Subcutaneous abdominal adipose tissue (tissue), 5 donors: ENCODE results near the gene CFAP97D2.

Experiments
- H3K27ac ChIP-seq: one replicate; pipeline ENCODE4 v1.7.0; 2013; ENCODE audit warnings: low read depth, mild to moderate bottlenecking, inconsistent platforms, low read length, moderate library complexity
- H3K27me3 ChIP-seq, 5 donors: one replicate each; pipeline ENCODE4 v1.7.0; 2013; ENCODE audit warnings: low read length in 5 of 5, inconsistent platforms in 1 of 5; ENCODE audit not compliant: control insufficient read depth in 5 of 5, insufficient read depth in 4 of 5
- H3K36me3 ChIP-seq, 5 donors: one replicate each; pipeline ENCODE4 v1.7.0; 2013; ENCODE audit warnings: low read length in 5 of 5; ENCODE audit not compliant: control insufficient read depth in 5 of 5, insufficient read depth in 5 of 5
- H3K4me1 ChIP-seq, 5 donors: one replicate each; pipeline ENCODE4 v1.7.0; 2013; ENCODE audit warnings: low read length in 5 of 5, mild to moderate bottlenecking in 3 of 5, moderate library complexity in 1 of 5; ENCODE audit not compliant: control insufficient read depth in 5 of 5, insufficient read depth in 5 of 5
- H3K4me3 ChIP-seq, 5 donors: one replicate each; pipeline ENCODE4 v1.7.0; 2013; ENCODE audit warnings: low read length in 5 of 5, low read depth in 1 of 5
- H3K9ac ChIP-seq, 5 donors: one replicate each; pipeline ENCODE4 v1.7.0; 2013; ENCODE audit warnings: low read length in 5 of 5, mild to moderate bottlenecking in 4 of 5, moderate library complexity in 3 of 5
- H3K9me3 ChIP-seq, 5 donors: one replicate each; pipeline ENCODE4 v1.7.0; 2013; ENCODE audit warnings: low read length in 5 of 5; ENCODE audit not compliant: control insufficient read depth in 5 of 5
- donor health status: healthy.
- donor health status: healthy.
- donor health status: healthy.
- donor health status: healthy.
- donor health status: healthy.

CFAP97D2 gene

GRCh38 chr13:114134111-114134943 lies 44.7 kb upstream of the CFAP97D2 start:
- Histone ChIP-seq H3K4me3 (no peak overlapping the region), H3K27me3 (no peaks in the 10 kb centered on the region), H3K27ac (no peak overlapping the region), H3K9me3 (no peaks in the 10 kb centered on the region), H3K36me3 (no peaks in the 10 kb centered on the region), H3K9ac (no peak overlapping the region), H3K4me1 (peaks cover 8 to 40% (median 26%) of the 10 kb centered on the region in 5 donors)

GRCh38 chr13:114134944-114135610 lies 44.0 kb upstream of the CFAP97D2 start:
- Histone ChIP-seq H3K4me3 (no peak overlapping the region), H3K27ac (peak overlapping the region; percentile 39), H3K36me3 (no peaks in the 10 kb centered on the region), H3K9me3 (no peaks in the 10 kb centered on the region), H3K9ac (no peak overlapping the region), H3K27me3 (no peaks in the 10 kb centered on the region), H3K4me1 (peaks cover 4 to 32% (median 18%) of the 10 kb centered on the region in 5 donors)

GRCh38 chr13:114135731-114136171 lies 43.3 kb upstream of the CFAP97D2 start:
- Histone ChIP-seq H3K9me3 (no peaks in the 10 kb centered on the region), H3K4me3 (no peak overlapping the region), H3K36me3 (no peaks in the 10 kb centered on the region), H3K9ac (no peak overlapping the region), H3K27me3 (no peaks in the 10 kb centered on the region), H3K4me1 (peaks cover 0 to 25% (median 12%) of the 10 kb centered on the region in 5 donors), H3K27ac (peak overlapping the region; percentile 39)

GRCh38 chr13:114136576-114136975 lies 42.5 kb upstream of the CFAP97D2 start:
- Histone ChIP-seq H3K27me3 (no peaks in the 10 kb centered on the region), H3K4me3 (no peak overlapping the region)

GRCh38 chr13:114140131-114140905 lies 38.7 kb upstream of the CFAP97D2 start:
- Histone ChIP-seq H3K9ac (no peak overlapping the region), H3K27ac (no peak overlapping the region), H3K9me3 (no peaks in the 10 kb centered on the region), H3K4me1 (peaks cover 0 to 13% (median 5%) of the 10 kb centered on the region in 5 donors), H3K27me3 (no peaks in the 10 kb centered on the region), H3K4me3 (no peak overlapping the region), H3K36me3 (no peaks in the 10 kb centered on the region)

More at GRCh38 chr13:114136576-114136975, 42.5 kb upstream of the CFAP97D2 start:
- peak overlapping the region; percentile 39 for H3K27ac ChIP-seq
- no peaks in the 10 kb centered on the region for H3K36me3 ChIP-seq
- H3K4me1 ChIP-seq = peaks cover 0 to 17% (median 3%) of the 10 kb centered on the region in 5 donors
- H3K9ac ChIP-seq = no peak overlapping the region
- no peaks in the 10 kb centered on the region for H3K9me3 ChIP-seq

GRCh38 chr13:114140906-114141250 lies 38.2 kb upstream of the CFAP97D2 start:
- H3K9ac ChIP-seq = no peak overlapping the region

GRCh38 chr13:114141261-114141996 lies 37.6 kb upstream of the CFAP97D2 start:
- Histone ChIP-seq H3K9ac (no peak overlapping the region), H3K4me1 (peaks cover 0 to 13% (median 5%) of the 10 kb centered on the region in 5 donors), H3K36me3 (no peaks in the 10 kb centered on the region), H3K27me3 (no peaks in the 10 kb centered on the region), H3K4me3 (no peak overlapping the region), H3K9me3 (no peaks in the 10 kb centered on the region), H3K27ac (no peak overlapping the region)

More at GRCh38 chr13:114140906-114141250, 38.2 kb upstream of the CFAP97D2 start:
- Histone ChIP-seq H3K27ac (no peak overlapping the region), H3K27me3 (no peaks in the 10 kb centered on the region), H3K36me3 (no peaks in the 10 kb centered on the region), H3K4me3 (no peak overlapping the region), H3K4me1 (peaks cover 0 to 13% (median 5%) of the 10 kb centered on the region in 5 donors), H3K9me3 (no peaks in the 10 kb centered on the region)

GRCh38 chr13:114142137-114142550 lies 36.9 kb upstream of the CFAP97D2 start:
- H3K4me3 ChIP-seq = no peak overlapping the region
- H3K4me1 ChIP-seq = peaks cover 0 to 13% (median 5%) of the 10 kb centered on the region in 5 donors
- no peak overlapping the region for H3K9ac ChIP-seq
- H3K27ac ChIP-seq = no peak overlapping the region
- H3K27me3 ChIP-seq = no peaks in the 10 kb centered on the region
- no peaks in the 10 kb centered on the region for H3K36me3 ChIP-seq
- no peaks in the 10 kb centered on the region for H3K9me3 ChIP-seq

- Histone ChIP-seq H3K4me3 (no peak overlapping the region), H3K27me3 (no peaks in the 10 kb centered on the region), H3K27ac (no peak overlapping the region), H3K9ac (peak overlapping the region in 1 of 5 donors; percentile 30), H3K9me3 (no peaks in the 10 kb centered on the region), H3K36me3 (no peaks in the 10 kb centered on the region), H3K4me1 (peaks cover 0 to 13% (median 5%) of the 10 kb centered on the region in 5 donors)
Measured at GRCh38 chr13:114142640-114143490, 36.2 kb upstream of the CFAP97D2 start.
